Activated CD4-positive, alpha-beta T cell treated with anti-CD3 and anti-CD28 coated beads, Interleukin-2, amount 50 U/mL, for 16 hours (primary cell): ENCODE measurements around the gene MAPKAP1.
A peak's percentile ranks its signal among the peaks of the same experiment; 100 is the strongest.

ENCODE experiments used
- DNase-seq: peaks from one replicate; pipeline ENCODE4 v3.0.0-alpha.2; 2020

Gene MAPKAP1

GRCh38 chr9:125706651-125707471 is at the start of gene MAPKAP1:
Gene MAPKAP1, minus strand, starts transcription at chr9:125707208. Its CDS starts 34,634 bp downstream, at chr9:125672574.
- peak; percentile 98 for DNase-seq

- no peak for DNase-seq
These were observed 49.5 kb upstream of the MAPKAP1 start for GRCh38 chr9:125756518-125756917.

- no peak for DNase-seq
These were observed 48.3 kb upstream of the MAPKAP1 start for GRCh38 chr9:125755340-125755739.

- no peak for DNase-seq
These were observed 47.1 kb upstream of the MAPKAP1 start for GRCh38 chr9:125754096-125754495.

- DNase-seq: no peak
These were observed 45.1 kb upstream of the MAPKAP1 start for GRCh38 chr9:125752070-125752628.

- DNase-seq: no peak
These were observed 43.6 kb upstream of the MAPKAP1 start for GRCh38 chr9:125750627-125751011.

GRCh38 chr9:125749951-125750626 is 43.1 kb upstream of the MAPKAP1 start:
- DNase-seq: no peak

- no peak for DNase-seq
These were observed 42.4 kb upstream of the MAPKAP1 start for GRCh38 chr9:125749287-125749935.

GRCh38 chr9:125748446-125749099 is 41.6 kb upstream of the MAPKAP1 start:
- no peak for DNase-seq

GRCh38 chr9:125747765-125748445 is 40.9 kb upstream of the MAPKAP1 start:
- no peak for DNase-seq

GRCh38 chr9:125747053-125747764 is 40.2 kb upstream of the MAPKAP1 start, which contains the start of gene PBX3:
Gene PBX3, plus strand, starts transcription at chr9:125747373.
- peak; percentile 41 for DNase-seq

GRCh38 chr9:125746774-125747052 is 39.7 kb upstream of the MAPKAP1 start:
- DNase-seq: no peak

- DNase-seq: peak; percentile 97
These were observed 39.2 kb upstream of the MAPKAP1 start for GRCh38 chr9:125746017-125746773.

GRCh38 chr9:125745682-125746016 is 38.6 kb upstream of the MAPKAP1 start:
- DNase-seq: no peak

GRCh38 chr9:125745018-125745417 is 38.0 kb upstream of the MAPKAP1 start:
- no peak for DNase-seq

GRCh38 chr9:125744616-125745015 is 37.6 kb upstream of the MAPKAP1 start:
- no peak for DNase-seq

GRCh38 chr9:125743682-125744428 is 36.8 kb upstream of the MAPKAP1 start:
- no peak for DNase-seq

- DNase-seq: no peak
These were observed 35.6 kb upstream of the MAPKAP1 start for GRCh38 chr9:125742657-125743056.

GRCh38 chr9:125739436-125739835 is 32.4 kb upstream of the MAPKAP1 start:
- DNase-seq: no peak

GRCh38 chr9:125732562-125732961 is 25.6 kb upstream of the MAPKAP1 start:
- no peak for DNase-seq
